ENCODE results near the gene MTHFSD. TPM values are rescaled to one million over a fixed set of nuclear protein-coding genes. Genes with fewer than 3 reads are reported as not detected.
"Not testable (repeated sequence)": the region's sequence is repeated elsewhere in the genome, so short reads cannot be mapped to it uniquely, and the experiment has no call there.

MTHFSD gene
- total RNA-seq, 3 donors from 2014 or later (not counting 1 experiment from before 2014, with no cell fraction given), result 14.3 to 22.0 (median 16.9) TPM

- Histone ChIP-seq H3K27ac (ENCODE audit: low read length) (no peak overlapping the region), H3K27me3 (ENCODE audit: control insufficient read depth, insufficient read depth, low read length) (peaks cover 4% of the 10 kb centered on the region), H3K36me3 (ENCODE audit: control insufficient read depth, insufficient read depth, low read length) (no peaks in the 10 kb centered on the region), H3K4me3 (ENCODE audit: low read length) (no peak overlapping the region), H3K9me3 (ENCODE audit: control insufficient read depth, insufficient read depth, low read length) (no peaks in the 10 kb centered on the region), H3K4me1 (ENCODE audit: control insufficient read depth, insufficient read depth, low read length) (no peaks in the 10 kb centered on the region)
- TF ChIP-seq, protein P1, sequence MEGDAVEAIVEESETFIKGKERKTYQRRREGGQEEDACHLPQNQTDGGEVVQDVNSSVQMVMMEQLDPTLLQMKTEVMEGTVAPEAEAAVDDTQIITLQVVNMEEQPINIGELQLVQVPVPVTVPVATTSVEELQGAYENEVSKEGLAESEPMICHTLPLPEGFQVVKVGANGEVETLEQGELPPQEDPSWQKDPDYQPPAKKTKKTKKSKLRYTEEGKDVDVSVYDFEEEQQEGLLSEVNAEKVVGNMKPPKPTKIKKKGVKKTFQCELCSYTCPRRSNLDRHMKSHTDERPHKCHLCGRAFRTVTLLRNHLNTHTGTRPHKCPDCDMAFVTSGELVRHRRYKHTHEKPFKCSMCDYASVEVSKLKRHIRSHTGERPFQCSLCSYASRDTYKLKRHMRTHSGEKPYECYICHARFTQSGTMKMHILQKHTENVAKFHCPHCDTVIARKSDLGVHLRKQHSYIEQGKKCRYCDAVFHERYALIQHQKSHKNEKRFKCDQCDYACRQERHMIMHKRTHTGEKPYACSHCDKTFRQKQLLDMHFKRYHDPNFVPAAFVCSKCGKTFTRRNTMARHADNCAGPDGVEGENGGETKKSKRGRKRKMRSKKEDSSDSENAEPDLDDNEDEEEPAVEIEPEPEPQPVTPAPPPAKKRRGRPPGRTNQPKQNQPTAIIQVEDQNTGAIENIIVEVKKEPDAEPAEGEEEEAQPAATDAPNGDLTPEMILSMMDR (IDR thresholded peaks at IDR 0.05), result no peak
- H3K4me3 Mint-ChIP-seq, result no peak overlapping the region
- H3K27me3 Mint-ChIP-seq (ENCODE audit: low read depth in 2 of 2), result peaks cover 17 to 31% of the 10 kb centered on the region in 2 donors
- no peaks in the 10 kb centered on the region for H3K9me3 Mint-ChIP-seq
- 79% methylated on average over 10 of the region's 13 CpGs for WGBS (ENCODE audit: insufficient coverage)
- H3K4me1 Mint-ChIP-seq, result no peaks in the 10 kb centered on the region
- intact Hi-C loops (cut with micrococcal nuclease), result no loop called here
- ATAC-seq, result no peak
- no peak for DNase-seq
- H3K27ac Mint-ChIP-seq, result no peak overlapping the region
- no peaks in the 10 kb centered on the region for H3K36me3 Mint-ChIP-seq
Measured at GRCh38 chr16:86593913-86594620, 39.0 kb upstream of the MTHFSD start.

- WGBS (ENCODE audit: insufficient coverage), result 91% methylated on average over 4 of the region's 4 CpGs
- H3K36me3 ChIP-seq (ENCODE audit: control insufficient read depth, insufficient read depth, low read length), result no peaks in the 10 kb centered on the region
- TF ChIP-seq, protein P1 (IDR thresholded peaks at IDR 0.05), result no peak
- H3K4me3 Mint-ChIP-seq, result no peak overlapping the region
- H3K27ac Mint-ChIP-seq, result no peak overlapping the region
- no peaks in the 10 kb centered on the region for H3K9me3 ChIP-seq (ENCODE audit: control insufficient read depth, insufficient read depth, low read length)
- H3K36me3 Mint-ChIP-seq, result no peaks in the 10 kb centered on the region
- no peak for ATAC-seq
- H3K27me3 ChIP-seq (ENCODE audit: control insufficient read depth, insufficient read depth, low read length), result peaks cover 6% of the 10 kb centered on the region
- no peak for DNase-seq
- H3K4me1 ChIP-seq (ENCODE audit: control insufficient read depth, insufficient read depth, low read length), result no peaks in the 10 kb centered on the region
- no peak overlapping the region for H3K27ac ChIP-seq (ENCODE audit: low read length)
- peaks cover 10 to 18% of the 10 kb centered on the region in 2 donors for H3K27me3 Mint-ChIP-seq (ENCODE audit: low read depth in 2 of 2)
- H3K9me3 Mint-ChIP-seq, result no peaks in the 10 kb centered on the region
- no peaks in the 10 kb centered on the region for H3K4me1 Mint-ChIP-seq
- no peak overlapping the region for H3K4me3 ChIP-seq (ENCODE audit: low read length)
- intact Hi-C loops (cut with micrococcal nuclease), result no loop called here
Measured at GRCh38 chr16:86591270-86591669, 36.2 kb upstream of the MTHFSD start.

DNA sequence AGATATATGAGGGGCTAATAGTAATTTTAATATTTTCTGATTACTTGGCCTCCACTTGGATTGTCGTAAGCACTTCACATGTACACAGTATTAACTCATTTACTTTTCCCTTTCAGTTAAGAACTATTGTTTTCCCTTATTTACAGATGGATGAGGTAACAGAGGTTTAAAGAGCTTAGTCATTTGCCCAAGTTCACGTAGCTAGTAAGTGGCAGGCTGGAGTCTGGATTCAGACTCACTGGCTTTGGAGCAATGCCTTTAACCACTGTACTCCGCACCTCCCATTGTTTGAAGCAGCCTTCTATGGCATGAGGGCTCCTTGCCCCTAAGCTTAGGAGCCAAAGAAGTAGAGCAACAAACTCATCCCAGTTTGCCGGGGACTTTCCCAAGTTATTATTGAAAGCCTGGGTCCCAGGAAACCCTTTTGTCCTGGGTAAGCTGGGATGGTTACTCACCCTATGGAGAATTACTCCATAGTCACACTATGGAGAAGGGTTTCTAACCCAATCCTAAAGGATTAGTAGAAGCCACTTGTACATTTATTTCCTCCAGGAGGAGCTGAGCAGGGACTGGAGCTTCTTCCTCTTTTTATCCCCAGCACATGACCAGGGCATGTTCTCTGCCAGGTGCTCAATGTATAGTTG is 35.6 kb upstream of the MTHFSD start:
- Mint-ChIP-seq H3K9me3 (no peaks in the 10 kb centered on the region), H3K4me1 (no peaks in the 10 kb centered on the region), H3K4me3 (no peak overlapping the region), H3K27me3 (ENCODE audit: low read depth in 2 of 2) (peaks cover 10 to 18% of the 10 kb centered on the region in 2 donors), H3K27ac (no peak overlapping the region), H3K36me3 (no peaks in the 10 kb centered on the region)
- 88% methylated on average over 3 of the region's 4 CpGs for WGBS (ENCODE audit: insufficient coverage)
- Histone ChIP-seq H3K27ac (ENCODE audit: low read length) (no peak overlapping the region), H3K36me3 (ENCODE audit: control insufficient read depth, insufficient read depth, low read length) (no peaks in the 10 kb centered on the region), H3K27me3 (ENCODE audit: control insufficient read depth, insufficient read depth, low read length) (peaks cover 6% of the 10 kb centered on the region), H3K9me3 (ENCODE audit: control insufficient read depth, insufficient read depth, low read length) (no peaks in the 10 kb centered on the region), H3K4me1 (ENCODE audit: control insufficient read depth, insufficient read depth, low read length) (no peaks in the 10 kb centered on the region), H3K4me3 (ENCODE audit: low read length) (no peak overlapping the region)
- intact Hi-C loops (cut with micrococcal nuclease), result no loop called here
- ATAC-seq, result no peak
- TF ChIP-seq, protein P1 (IDR thresholded peaks at IDR 0.05), result no peak
- DNase-seq, result no peak

GRCh38 chr16:86587955-86588354 is 32.9 kb upstream of the MTHFSD start:
- H3K9me3 ChIP-seq (ENCODE audit: control insufficient read depth, insufficient read depth, low read length); H3K27ac ChIP-seq (ENCODE audit: low read length); H3K27me3 ChIP-seq (ENCODE audit: control insufficient read depth, insufficient read depth, low read length); H3K27ac Mint-ChIP-seq; H3K4me3 Mint-ChIP-seq; H3K36me3 ChIP-seq (ENCODE audit: control insufficient read depth, insufficient read depth, low read length); ATAC-seq; H3K4me3 ChIP-seq (ENCODE audit: low read length); H3K4me1 Mint-ChIP-seq; H3K4me1 ChIP-seq (ENCODE audit: control insufficient read depth, insufficient read depth, low read length); H3K36me3 Mint-ChIP-seq; H3K9me3 Mint-ChIP-seq; intact Hi-C loops (cut with micrococcal nuclease); DNase-seq; H3K27me3 Mint-ChIP-seq (ENCODE audit: low read depth in 2 of 2): not testable (repeated sequence)
- 83% methylated on average over 3 of the region's 3 CpGs for WGBS (ENCODE audit: insufficient coverage)
